ENCODE measurements around the gene RASSF8.
A peak's percentile ranks its signal among the peaks of the same experiment; 100 is the strongest.

RASSF8 gene

DNA sequence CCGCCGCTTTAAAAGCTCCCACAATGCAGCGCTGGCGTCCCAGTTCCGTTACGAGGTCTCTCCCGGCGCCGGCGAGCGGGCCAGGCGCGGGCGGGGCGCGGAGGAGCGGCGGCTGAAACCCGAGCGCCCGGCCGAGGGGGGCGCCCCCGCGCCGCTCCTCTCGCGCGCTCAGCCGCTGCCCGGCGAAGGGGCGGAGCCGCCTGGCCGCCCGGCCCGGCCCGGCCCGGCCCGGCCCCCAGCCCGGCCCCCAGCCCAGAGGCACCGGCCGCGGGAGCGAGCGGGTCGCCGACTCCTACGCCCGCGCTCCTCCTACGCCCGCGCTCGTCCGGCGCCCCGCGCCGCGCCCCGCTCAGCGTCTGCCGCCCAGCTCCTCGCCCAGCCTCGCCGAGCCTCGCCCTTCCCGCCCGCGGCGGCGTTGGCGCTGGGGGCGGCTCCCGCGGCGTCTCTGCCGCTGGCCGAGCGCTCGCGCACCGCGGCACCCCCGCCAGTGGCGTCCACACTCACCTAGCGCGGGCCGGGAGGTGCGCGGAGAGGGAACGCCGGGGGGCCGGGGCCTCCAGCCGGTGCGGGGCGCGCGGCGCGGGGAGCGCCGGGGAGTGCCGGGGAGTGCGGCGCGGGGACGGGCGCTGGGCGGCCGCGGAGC lies at the start of gene RASSF8:
Gene RASSF8 (plus strand): TSS at position 255 of the 643 bp plus-strand sequence. CDS start 96,662 bp downstream, outside the sequence.
- TF ChIP-seq MAX (IDR thresholded peaks at IDR 0.05; ENCODE audit: low read depth, low read length) (0 out of 2 replicates have a peak, but pooled peaks have one; percentile 11), POLR2A (IDR thresholded peaks at IDR 0.05; ENCODE audit: extremely low read depth, insufficient read length) (peak; percentile 14), CTCF (IDR thresholded peaks at IDR 0.05; ENCODE audit: low read depth, low read length) (no peak), MYC (IDR thresholded peaks at IDR 0.05; ENCODE audit: low read depth, low read length) (peak; percentile 36; the same call in 1 of the 2 replicates)
- H3K4me3 ChIP-seq (ENCODE audit: low read depth, low read length), result peak within 1 kb of the TSS; percentile 57
- peak; percentile 81 for DNase-seq (ENCODE audit: low read depth)

- H3K4me3 ChIP-seq (ENCODE audit: low read depth, low read length), result no peak overlapping the region
- TF ChIP-seq POLR2A (IDR thresholded peaks at IDR 0.05; ENCODE audit: extremely low read depth, insufficient read length) (no peak), CTCF (IDR thresholded peaks at IDR 0.05; ENCODE audit: low read depth, low read length) (no peak), MAX (IDR thresholded peaks at IDR 0.05; ENCODE audit: low read depth, low read length) (no peak), MYC (IDR thresholded peaks at IDR 0.05; ENCODE audit: low read depth, low read length) (no peak)
- DNase-seq (ENCODE audit: low read depth), result no peak
These were observed 43.9 kb upstream of the RASSF8 start for GRCh38 chr12:25914551-25914950.

- no peak overlapping the region for H3K4me3 ChIP-seq (ENCODE audit: low read depth, low read length)
- TF ChIP-seq MYC (IDR thresholded peaks at IDR 0.05; ENCODE audit: low read depth, low read length) (no peak), MAX (IDR thresholded peaks at IDR 0.05; ENCODE audit: low read depth, low read length) (no peak), CTCF (IDR thresholded peaks at IDR 0.05; ENCODE audit: low read depth, low read length) (no peak), POLR2A (IDR thresholded peaks at IDR 0.05; ENCODE audit: extremely low read depth, insufficient read length) (no peak)
- DNase-seq (ENCODE audit: low read depth), result peak; percentile 77
These were observed 33.9 kb upstream of the RASSF8 start for GRCh38 chr12:25924491-25925001.

DNA sequence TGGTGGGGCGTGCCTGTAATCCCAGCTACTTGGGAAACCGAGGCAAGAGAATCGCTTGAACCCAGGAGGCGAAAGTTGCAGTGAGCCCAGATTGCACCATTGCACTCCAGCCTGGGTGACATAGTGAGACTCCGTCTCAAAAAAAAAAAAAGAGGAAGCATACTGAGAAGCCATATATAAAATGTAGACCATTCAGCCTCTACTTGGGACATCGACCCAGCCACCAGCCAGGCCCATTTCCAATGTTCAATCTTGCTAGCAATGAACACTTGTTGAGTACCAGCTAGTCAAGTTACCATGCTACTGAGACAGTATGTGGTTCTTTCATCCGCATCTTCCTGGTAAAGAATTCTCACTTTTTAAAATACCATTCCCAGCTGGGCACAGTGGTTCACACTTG lies 33.4 kb upstream of the RASSF8 start:
- no peak overlapping the region for H3K4me3 ChIP-seq (ENCODE audit: low read depth, low read length)
- peak; percentile 57 for DNase-seq (ENCODE audit: low read depth)
- TF ChIP-seq CTCF (IDR thresholded peaks at IDR 0.05; ENCODE audit: low read depth, low read length), result no peak
- TF ChIP-seq MYC (IDR thresholded peaks at IDR 0.05; ENCODE audit: low read depth, low read length), result no peak
- TF ChIP-seq MAX (IDR thresholded peaks at IDR 0.05; ENCODE audit: low read depth, low read length), result no peak
- no peak for TF ChIP-seq POLR2A (IDR thresholded peaks at IDR 0.05; ENCODE audit: extremely low read depth, insufficient read length)

GRCh38 chr12:25926536-25926935 lies 31.9 kb upstream of the RASSF8 start:
- no peak overlapping the region for H3K4me3 ChIP-seq (ENCODE audit: low read depth, low read length)
- peak; percentile 17; the same call in 1 of the 2 replicates for TF ChIP-seq MAX (IDR thresholded peaks at IDR 0.05; ENCODE audit: low read depth, low read length)
- TF ChIP-seq MYC (IDR thresholded peaks at IDR 0.05; ENCODE audit: low read depth, low read length), result no peak
- peak; percentile 40 for DNase-seq (ENCODE audit: low read depth)

GRCh38 chr12:25929142-25929541 lies 29.3 kb upstream of the RASSF8 start:
- no peak for DNase-seq (ENCODE audit: low read depth)
- TF ChIP-seq MAX (IDR thresholded peaks at IDR 0.05; ENCODE audit: low read depth, low read length) (no peak), CTCF (IDR thresholded peaks at IDR 0.05; ENCODE audit: low read depth, low read length) (no peak), POLR2A (IDR thresholded peaks at IDR 0.05; ENCODE audit: extremely low read depth, insufficient read length) (no peak), MYC (IDR thresholded peaks at IDR 0.05; ENCODE audit: low read depth, low read length) (no peak)
- H3K4me3 ChIP-seq (ENCODE audit: low read depth, low read length), result no peak overlapping the region
